Activated naive CD8-positive, alpha-beta T cell treated with anti-CD3 and anti-CD28 coated beads, Interleukin-2, amount 50 U/mL, for 16 hours (primary cell): ENCODE results near the gene SLC13A1.
"Not testable (repeated sequence)": the region's sequence is repeated elsewhere in the genome, so short reads cannot be mapped to it uniquely, and the experiment has no call there.

Experiments
- DNase-seq: peaks from one replicate; pipeline ENCODE4 v3.0.0-alpha.2; 2020; ENCODE audit warnings: low read depth, low spot score

SLC13A1 gene

GRCh38 chr7:123199883-123200282 lies at the start of gene SLC13A1:
Gene SLC13A1 (minus strand): TSS chr7:123199969. CDS start chr7:123199946, 23 bp downstream.
- no peak for DNase-seq

- no peak for DNase-seq
Measured at GRCh38 chr7:123244768-123245167, 45.0 kb upstream of the SLC13A1 start.

- DNase-seq, result no peak
Measured at GRCh38 chr7:123242467-123243092, 42.8 kb upstream of the SLC13A1 start.

GRCh38 chr7:123241809-123242208 lies 42.0 kb upstream of the SLC13A1 start:
- no peak for DNase-seq

GRCh38 chr7:123231021-123232000 lies 31.5 kb upstream of the SLC13A1 start:
- DNase-seq, result no peak

- no peak for DNase-seq
Measured at GRCh38 chr7:123230603-123231002, 30.8 kb upstream of the SLC13A1 start.

GRCh38 chr7:123230147-123230546 lies 30.4 kb upstream of the SLC13A1 start:
- DNase-seq, result no peak

- no peak for DNase-seq
Measured at GRCh38 chr7:123229426-123229825, 29.7 kb upstream of the SLC13A1 start.

GRCh38 chr7:123227666-123228065 lies 27.9 kb upstream of the SLC13A1 start:
- DNase-seq, result not testable (repeated sequence)

- DNase-seq, result no peak
Measured at GRCh38 chr7:123220396-123220795, 20.6 kb upstream of the SLC13A1 start.

GRCh38 chr7:123218866-123219265 lies 19.1 kb upstream of the SLC13A1 start:
- DNase-seq, result no peak

- no peak for DNase-seq
Measured at GRCh38 chr7:123216825-123217224, 17.1 kb upstream of the SLC13A1 start.

- DNase-seq, result no peak
Measured at GRCh38 chr7:123215350-123215749, 15.6 kb upstream of the SLC13A1 start.

- DNase-seq, result no peak
Measured at GRCh38 chr7:123211545-123211944, 11.8 kb upstream of the SLC13A1 start.

GRCh38 chr7:123210986-123211385 lies 11.2 kb upstream of the SLC13A1 start:
- no peak for DNase-seq

GRCh38 chr7:123209786-123210185 lies 10.0 kb upstream of the SLC13A1 start:
- no peak for DNase-seq

GRCh38 chr7:123208793-123209192 lies 9.0 kb upstream of the SLC13A1 start:
- DNase-seq, result no peak

GRCh38 chr7:123204206-123204835 lies 4.6 kb upstream of the SLC13A1 start:
- no peak for DNase-seq

GRCh38 chr7:123201901-123202300 lies 2.1 kb upstream of the SLC13A1 start:
- no peak for DNase-seq

GRCh38 chr7:123198668-123199652 lies 809 bp downstream of the SLC13A1 start:
- no peak for DNase-seq

- no peak for DNase-seq
Measured at GRCh38 chr7:123198111-123198510, 1.7 kb downstream of the SLC13A1 start.
